Measurements from ENCODE around the gene NFE2L3.
"Not testable (repeated sequence)": the region's sequence is repeated elsewhere in the genome, so short reads cannot be mapped to it uniquely, and the experiment has no call there.

NFE2L3 gene

DNA sequence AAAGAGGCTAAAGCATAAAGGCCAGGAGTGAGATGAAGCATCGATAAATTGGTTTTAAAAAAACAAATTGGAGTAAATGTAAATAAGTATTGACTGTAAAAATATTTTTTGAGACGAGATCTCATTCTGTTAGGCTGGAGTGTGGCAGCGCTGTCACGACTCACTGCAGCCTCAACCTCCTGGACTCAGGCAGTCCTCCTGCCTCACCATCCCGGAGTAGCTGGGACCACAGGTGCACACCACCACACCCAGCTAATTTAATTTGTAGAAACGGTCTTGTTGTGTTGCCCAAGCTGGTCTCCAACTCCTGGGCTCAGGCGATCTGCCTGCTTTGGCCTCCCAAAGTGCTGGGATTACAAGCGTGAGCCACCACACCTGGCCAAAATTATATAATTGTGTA, 30.7 kb downstream of the NFE2L3 start:
- DNase-seq (ENCODE audit: low read depth) = no peak
- TF ChIP-seq, protein P1, sequence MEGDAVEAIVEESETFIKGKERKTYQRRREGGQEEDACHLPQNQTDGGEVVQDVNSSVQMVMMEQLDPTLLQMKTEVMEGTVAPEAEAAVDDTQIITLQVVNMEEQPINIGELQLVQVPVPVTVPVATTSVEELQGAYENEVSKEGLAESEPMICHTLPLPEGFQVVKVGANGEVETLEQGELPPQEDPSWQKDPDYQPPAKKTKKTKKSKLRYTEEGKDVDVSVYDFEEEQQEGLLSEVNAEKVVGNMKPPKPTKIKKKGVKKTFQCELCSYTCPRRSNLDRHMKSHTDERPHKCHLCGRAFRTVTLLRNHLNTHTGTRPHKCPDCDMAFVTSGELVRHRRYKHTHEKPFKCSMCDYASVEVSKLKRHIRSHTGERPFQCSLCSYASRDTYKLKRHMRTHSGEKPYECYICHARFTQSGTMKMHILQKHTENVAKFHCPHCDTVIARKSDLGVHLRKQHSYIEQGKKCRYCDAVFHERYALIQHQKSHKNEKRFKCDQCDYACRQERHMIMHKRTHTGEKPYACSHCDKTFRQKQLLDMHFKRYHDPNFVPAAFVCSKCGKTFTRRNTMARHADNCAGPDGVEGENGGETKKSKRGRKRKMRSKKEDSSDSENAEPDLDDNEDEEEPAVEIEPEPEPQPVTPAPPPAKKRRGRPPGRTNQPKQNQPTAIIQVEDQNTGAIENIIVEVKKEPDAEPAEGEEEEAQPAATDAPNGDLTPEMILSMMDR (IDR thresholded peaks at IDR 0.05; ENCODE audit: low read length, missing control alignments) = no peak
- H3K4me3 ChIP-seq (replicated peaks; ENCODE audit: low read depth, low read length) = no peak overlapping the region

DNA sequence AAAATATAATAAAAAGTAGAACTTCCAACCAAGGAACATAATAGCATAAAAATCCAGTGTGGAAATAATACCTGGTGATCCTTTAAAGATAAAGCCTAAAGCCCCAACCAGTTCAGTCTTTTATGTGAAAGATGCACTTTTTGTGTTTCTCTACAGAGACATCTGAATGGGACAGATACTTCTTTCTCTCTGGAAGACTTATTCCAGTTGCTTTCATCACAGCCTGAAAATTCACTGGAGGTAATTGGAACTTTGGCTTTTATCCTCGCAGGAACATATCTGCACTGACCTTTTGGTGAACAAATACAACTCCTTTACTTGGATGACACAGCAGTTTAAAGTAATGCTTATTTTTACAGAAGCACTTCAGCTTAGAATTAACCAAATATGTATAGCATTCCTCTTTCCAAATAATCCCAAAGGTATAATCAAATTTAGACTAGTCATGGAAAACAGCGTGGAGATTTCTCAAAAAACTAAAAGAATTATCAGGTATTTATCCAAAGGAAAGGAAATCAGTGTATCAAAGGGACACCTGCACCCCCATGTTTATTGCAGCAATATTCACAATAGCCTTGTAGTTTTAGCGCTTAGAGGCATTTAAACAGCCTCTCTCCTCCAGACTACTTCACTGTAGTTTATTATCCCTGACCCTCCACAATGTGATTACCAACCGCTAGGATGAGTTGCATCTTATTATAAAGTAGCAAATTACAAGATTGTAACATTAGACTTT, 31.7 kb downstream of the NFE2L3 start:
- DNase-seq (ENCODE audit: low read depth) = no peak
- no peak overlapping the region for H3K4me3 ChIP-seq (replicated peaks; ENCODE audit: low read depth, low read length)
- TF ChIP-seq, protein P1 (IDR thresholded peaks at IDR 0.05; ENCODE audit: low read length, missing control alignments) = no peak

DNA sequence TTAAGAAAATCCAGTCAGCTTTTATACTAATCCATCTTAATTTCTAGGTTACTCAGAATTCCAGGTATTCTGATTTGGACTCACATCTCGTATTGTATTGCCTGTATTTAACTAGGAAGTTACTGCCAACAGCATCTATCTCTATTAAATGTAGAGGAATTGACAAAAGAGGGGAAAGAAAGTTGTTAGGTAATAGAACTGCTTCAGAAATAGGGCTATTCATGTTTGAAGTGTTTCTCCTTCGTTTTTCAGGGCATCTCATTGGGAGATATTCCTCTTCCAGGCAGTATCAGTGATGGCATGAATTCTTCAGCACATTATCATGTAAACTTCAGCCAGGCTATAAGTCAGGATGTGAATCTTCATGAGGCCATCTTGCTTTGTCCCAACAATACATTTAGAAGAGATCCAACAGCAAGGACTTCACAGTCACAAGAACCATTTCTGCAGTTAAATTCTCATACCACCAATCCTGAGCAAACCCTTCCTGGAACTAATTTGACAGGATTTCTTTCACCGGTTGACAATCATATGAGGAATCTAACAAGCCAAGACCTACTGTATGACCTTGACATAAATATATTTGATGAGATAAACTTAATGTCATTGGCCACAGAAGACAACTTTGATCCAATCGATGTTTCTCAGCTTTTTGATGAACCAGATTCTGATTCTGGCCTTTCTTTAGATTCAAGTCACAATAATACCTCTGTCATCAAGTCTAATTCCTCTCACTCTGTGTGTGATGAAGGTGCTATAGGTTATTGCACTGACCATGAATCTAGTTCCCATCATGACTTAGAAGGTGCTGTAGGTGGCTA, 32.5 kb downstream of the NFE2L3 start:
- DNase-seq (ENCODE audit: low read depth); H3K4me3 ChIP-seq (replicated peaks; ENCODE audit: low read depth, low read length): not testable (repeated sequence)

DNA sequence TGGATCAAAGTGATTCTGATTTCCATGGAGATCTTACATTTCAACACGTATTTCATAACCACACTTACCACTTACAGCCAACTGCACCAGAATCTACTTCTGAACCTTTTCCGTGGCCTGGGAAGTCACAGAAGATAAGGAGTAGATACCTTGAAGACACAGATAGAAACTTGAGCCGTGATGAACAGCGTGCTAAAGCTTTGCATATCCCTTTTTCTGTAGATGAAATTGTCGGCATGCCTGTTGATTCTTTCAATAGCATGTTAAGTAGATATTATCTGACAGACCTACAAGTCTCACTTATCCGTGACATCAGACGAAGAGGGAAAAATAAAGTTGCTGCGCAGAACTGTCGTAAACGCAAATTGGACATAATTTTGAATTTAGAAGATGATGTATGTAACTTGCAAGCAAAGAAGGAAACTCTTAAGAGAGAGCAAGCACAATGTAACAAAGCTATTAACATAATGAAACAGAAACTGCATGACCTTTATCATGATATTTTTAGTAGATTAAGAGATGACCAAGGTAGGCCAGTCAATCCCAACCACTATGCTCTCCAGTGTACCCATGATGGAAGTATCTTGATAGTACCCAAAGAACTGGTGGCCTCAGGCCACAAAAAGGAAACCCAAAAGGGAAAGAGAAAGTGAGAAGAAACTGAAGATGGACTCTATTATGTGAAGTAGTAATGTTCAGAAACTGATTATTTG, 33.3 kb downstream of the NFE2L3 start:
- no peak overlapping the region for H3K4me3 ChIP-seq (replicated peaks; ENCODE audit: low read depth, low read length)
- TF ChIP-seq, protein P1 (IDR thresholded peaks at IDR 0.05; ENCODE audit: low read length, missing control alignments) = no peak
- no peak for DNase-seq (ENCODE audit: low read depth)

DNA sequence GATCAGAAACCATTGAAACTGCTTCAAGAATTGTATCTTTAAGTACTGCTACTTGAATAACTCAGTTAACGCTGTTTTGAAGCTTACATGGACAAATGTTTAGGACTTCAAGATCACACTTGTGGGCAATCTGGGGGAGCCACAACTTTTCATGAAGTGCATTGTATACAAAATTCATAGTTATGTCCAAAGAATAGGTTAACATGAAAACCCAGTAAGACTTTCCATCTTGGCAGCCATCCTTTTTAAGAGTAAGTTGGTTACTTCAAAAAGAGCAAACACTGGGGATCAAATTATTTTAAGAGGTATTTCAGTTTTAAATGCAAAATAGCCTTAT, 33.8 kb downstream of the NFE2L3 start:
- DNase-seq (ENCODE audit: low read depth) = no peak
- TF ChIP-seq, protein P1 (IDR thresholded peaks at IDR 0.05; ENCODE audit: low read length, missing control alignments) = no peak
- H3K4me3 ChIP-seq (replicated peaks; ENCODE audit: low read depth, low read length) = no peak overlapping the region

DNA sequence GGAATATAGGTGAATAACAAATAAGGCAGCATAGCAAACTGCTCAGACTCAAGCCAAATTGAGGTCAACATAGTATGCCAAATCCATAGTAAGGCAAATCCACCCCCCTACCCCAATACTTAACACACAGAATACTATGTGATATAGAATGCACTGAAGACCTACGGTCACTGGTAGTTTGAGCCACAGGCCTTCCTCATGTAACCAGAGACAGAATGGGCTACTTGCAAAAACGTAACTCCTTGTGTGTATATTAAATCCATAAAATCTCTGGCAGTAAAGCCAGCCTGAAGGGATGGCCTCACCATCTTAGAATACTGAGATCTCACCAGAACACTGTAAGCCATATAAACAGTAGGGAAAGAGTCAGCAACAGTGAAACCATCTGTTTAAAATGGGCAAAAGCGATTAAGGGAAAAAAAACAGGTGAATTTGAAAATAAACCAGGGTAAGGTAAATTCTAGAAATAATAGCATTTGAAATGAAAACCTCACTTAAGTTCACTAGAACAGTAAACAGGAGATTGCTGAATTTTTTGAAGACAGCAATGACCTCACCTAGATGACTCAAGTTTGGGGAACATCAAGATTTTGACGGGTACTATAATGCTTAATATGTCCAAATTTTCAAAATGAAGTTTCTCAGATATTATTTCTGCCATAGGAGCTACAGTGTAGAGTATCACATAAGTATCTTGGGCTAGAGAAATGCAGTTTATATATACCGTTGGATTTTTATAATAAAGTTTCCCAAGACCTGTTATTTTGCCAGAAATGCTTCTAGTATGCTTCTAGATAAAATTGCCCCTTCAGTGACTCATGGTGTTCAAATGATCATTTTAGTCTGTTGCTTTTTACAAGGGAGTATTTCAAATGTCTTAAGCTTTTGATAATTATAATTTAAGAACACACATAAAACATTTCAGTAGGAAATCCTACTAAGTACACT, 34.6 kb downstream of the NFE2L3 start:
- TF ChIP-seq, protein P1 (IDR thresholded peaks at IDR 0.05; ENCODE audit: low read length, missing control alignments) = no peak
- DNase-seq (ENCODE audit: low read depth) = no peak
- H3K4me3 ChIP-seq (replicated peaks; ENCODE audit: low read depth, low read length) = no peak overlapping the region
